ENCODE data around the gene DNAH12. TPM values are rescaled to one million over a fixed set of nuclear protein-coding genes. Genes with fewer than 3 reads are reported as not detected.

The DNAH12 gene

DNA sequence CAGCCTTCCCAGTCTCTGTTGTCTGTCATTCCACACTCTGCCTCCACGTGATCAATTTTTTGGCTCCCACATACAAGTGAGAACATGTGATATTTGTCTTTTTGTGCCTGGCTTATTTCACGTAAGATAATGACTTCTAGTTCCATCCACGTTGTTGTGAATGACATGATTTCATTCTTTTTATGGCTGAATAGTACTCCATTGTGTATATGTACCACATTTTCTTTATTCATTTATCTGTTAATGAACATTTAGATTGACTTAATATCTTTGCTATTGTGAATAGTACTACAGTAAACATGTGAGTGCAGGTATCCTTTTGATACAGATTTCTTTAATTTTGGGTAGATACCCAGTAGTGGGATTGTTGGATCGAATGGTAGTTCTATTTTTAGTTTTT is 283.0 kb downstream of the DNAH12 start:
- Histone ChIP-seq H3K27me3 (ENCODE audit: control insufficient read depth, insufficient read depth, low read length) (no peaks in the 10 kb centered on the region), H3K9me3 (replicated peaks; ENCODE audit: low read length) (no peaks in the 10 kb centered on the region), H3K4me1 (ENCODE audit: control insufficient read depth, insufficient read depth, low read length) (no peaks in the 10 kb centered on the region), H3K4me2 (ENCODE audit: low read length) (no peak overlapping the region), H3K4me3 (ENCODE audit: low read length) (no peak overlapping the region), H3K9ac (ENCODE audit: low read depth, low read length) (no peak overlapping the region), H3K36me3 (ENCODE audit: insufficient read depth, low read length) (peaks cover 42% of the 10 kb centered on the region)

DNA sequence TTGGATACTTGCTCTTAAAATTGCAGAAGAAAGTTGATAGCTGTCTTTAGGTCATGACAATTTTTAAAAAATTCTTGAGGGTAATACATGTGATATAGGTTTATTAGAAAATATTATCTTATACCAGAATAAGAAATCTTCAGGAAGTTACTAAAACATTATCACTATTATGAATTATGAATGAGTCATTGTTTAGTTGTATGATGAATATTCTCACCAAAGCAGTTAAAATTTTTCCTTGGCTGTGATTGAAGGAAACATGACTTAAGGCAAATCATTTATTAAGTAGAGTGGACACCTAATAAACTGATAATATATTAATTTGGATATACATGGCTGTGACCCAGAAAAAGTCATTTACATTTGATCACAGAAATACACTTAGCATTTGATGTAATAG is 286.5 kb downstream of the DNAH12 start:
- no peak overlapping the region for H3K9ac ChIP-seq (ENCODE audit: low read depth, low read length)
- peaks cover 45% of the 10 kb centered on the region for H3K36me3 ChIP-seq (ENCODE audit: insufficient read depth, low read length)
- H3K27me3 ChIP-seq (ENCODE audit: control insufficient read depth, insufficient read depth, low read length): no peaks in the 10 kb centered on the region
- H3K4me3 ChIP-seq (ENCODE audit: low read length): no peak overlapping the region
- peaks cover 4% of the 10 kb centered on the region for H3K4me1 ChIP-seq (ENCODE audit: control insufficient read depth, insufficient read depth, low read length)
- no peaks in the 10 kb centered on the region for H3K9me3 ChIP-seq (replicated peaks; ENCODE audit: low read length)
- H3K4me2 ChIP-seq (ENCODE audit: low read length): no peak overlapping the region

DNA sequence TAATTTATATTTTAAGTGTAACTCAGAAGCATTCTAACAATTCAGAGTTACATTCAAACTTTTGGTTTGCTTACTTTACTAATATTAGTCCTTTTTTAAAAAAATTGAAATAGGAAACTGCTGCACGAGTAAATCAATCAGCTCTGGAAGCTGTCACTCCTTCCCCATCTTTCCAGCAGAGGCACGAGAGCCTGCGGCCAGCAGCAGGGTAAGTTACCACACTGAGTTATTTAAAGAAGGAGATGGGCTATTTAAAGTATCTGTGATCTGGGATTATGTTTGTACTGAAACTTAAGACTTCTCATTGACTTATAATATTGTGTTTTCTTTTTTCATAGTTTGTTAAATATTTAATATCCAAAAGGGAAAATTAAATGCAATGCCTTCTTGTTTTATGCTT is 287.3 kb downstream of the DNAH12 start:
- Histone ChIP-seq H3K27me3 (ENCODE audit: control insufficient read depth, insufficient read depth, low read length) (no peaks in the 10 kb centered on the region), H3K4me3 (ENCODE audit: low read length) (no peak overlapping the region), H3K4me2 (ENCODE audit: low read length) (no peak overlapping the region), H3K9ac (ENCODE audit: low read depth, low read length) (no peak overlapping the region), H3K9me3 (replicated peaks; ENCODE audit: low read length) (no peaks in the 10 kb centered on the region), H3K4me1 (ENCODE audit: control insufficient read depth, insufficient read depth, low read length) (peaks cover 7% of the 10 kb centered on the region), H3K36me3 (ENCODE audit: insufficient read depth, low read length) (peaks cover 42% of the 10 kb centered on the region)

DNA sequence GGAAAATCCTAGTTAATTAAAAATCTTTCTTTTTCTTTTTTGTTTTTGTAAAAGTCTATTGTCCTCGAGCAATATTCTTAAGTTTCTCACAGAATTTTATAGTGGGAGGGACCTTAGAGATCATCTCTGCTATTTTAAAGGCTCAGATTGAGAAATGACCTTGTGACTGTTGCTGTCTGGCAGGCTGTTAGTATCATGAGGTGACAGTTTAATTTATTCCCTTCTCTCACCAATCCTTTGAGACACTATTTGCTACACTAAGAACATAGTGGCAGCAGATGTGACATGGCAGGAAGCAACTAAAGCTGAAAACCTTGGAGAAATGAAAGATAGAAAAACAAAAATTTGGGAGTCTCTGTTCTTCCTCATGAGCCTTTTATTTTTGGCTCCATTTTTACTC is 291.7 kb downstream of the DNAH12 start:
- H3K4me1 ChIP-seq (ENCODE audit: control insufficient read depth, insufficient read depth, low read length): peaks cover 7% of the 10 kb centered on the region
- no peak overlapping the region for H3K9ac ChIP-seq (ENCODE audit: low read depth, low read length)
- no peak overlapping the region for H3K4me3 ChIP-seq (ENCODE audit: low read length)
- peaks cover 33% of the 10 kb centered on the region for H3K36me3 ChIP-seq (ENCODE audit: insufficient read depth, low read length)
- no peaks in the 10 kb centered on the region for H3K9me3 ChIP-seq (replicated peaks; ENCODE audit: low read length)
- H3K27me3 ChIP-seq (ENCODE audit: control insufficient read depth, insufficient read depth, low read length): no peaks in the 10 kb centered on the region
- no peak overlapping the region for H3K4me2 ChIP-seq (ENCODE audit: low read length)

DNA sequence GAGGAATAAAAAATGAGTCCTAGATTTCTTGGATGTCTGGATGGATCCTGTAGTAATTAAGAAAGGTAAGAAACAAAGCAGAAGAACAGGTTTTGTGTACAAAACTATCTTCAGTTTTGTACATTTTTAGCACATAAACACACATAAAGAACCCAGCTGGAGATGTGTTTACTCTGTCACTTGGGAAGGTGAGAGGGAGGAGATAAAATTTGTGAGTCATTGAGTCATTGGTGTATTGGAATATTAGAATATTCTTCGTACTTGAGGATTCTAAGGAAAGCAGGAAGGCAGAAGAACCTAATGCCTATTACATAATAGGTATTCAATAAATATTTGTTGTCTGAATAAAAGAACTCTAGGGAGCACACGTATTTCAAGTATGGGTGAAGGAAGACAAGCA is 299.2 kb downstream of the DNAH12 start:
- H3K9me3 ChIP-seq (replicated peaks; ENCODE audit: low read length): no peaks in the 10 kb centered on the region
- H3K36me3 ChIP-seq (ENCODE audit: insufficient read depth, low read length): peaks cover 58% of the 10 kb centered on the region
- H3K9ac ChIP-seq (ENCODE audit: low read depth, low read length): no peak overlapping the region

More for the DNA sequence above, 299.2 kb downstream of the DNAH12 start:
- no peaks in the 10 kb centered on the region for H3K27me3 ChIP-seq (ENCODE audit: control insufficient read depth, insufficient read depth, low read length)
- H3K4me2 ChIP-seq (ENCODE audit: low read length): no peak overlapping the region
- no peak overlapping the region for H3K4me3 ChIP-seq (ENCODE audit: low read length)
- no peaks in the 10 kb centered on the region for H3K4me1 ChIP-seq (ENCODE audit: control insufficient read depth, insufficient read depth, low read length)

Small RNAs within 50 kb of the gene (small RNA-seq; reads per million reads assigned to genes)
- gene RF00019 (not detected), gene RNU6-108P (not detected), gene RNU6-1181P (not detected), gene RNU6-483P (not detected)

All from skeletal muscle satellite cell (primary cell).